HL-60/S4 (cell line): ENCODE results near the gene PUS1.
"Not testable (repeated sequence)": the region's sequence is repeated elsewhere in the genome, so short reads cannot be mapped to it uniquely, and the experiment has no call there.

ENCODE experiments used
- in situ Hi-C: fragments of 300-500 bp; cut with MboI; formaldehyde crosslinking; loops from 2 replicates; pipeline ENCODE4 v1.14.3; 2022; ENCODE audit warnings: low sequenced_read_pairs

Gene PUS1

GRCh38 chr12:131959116-131959515 is 30.0 kb downstream of the PUS1 start:
- in situ Hi-C loops, result no loop called here

DNA sequence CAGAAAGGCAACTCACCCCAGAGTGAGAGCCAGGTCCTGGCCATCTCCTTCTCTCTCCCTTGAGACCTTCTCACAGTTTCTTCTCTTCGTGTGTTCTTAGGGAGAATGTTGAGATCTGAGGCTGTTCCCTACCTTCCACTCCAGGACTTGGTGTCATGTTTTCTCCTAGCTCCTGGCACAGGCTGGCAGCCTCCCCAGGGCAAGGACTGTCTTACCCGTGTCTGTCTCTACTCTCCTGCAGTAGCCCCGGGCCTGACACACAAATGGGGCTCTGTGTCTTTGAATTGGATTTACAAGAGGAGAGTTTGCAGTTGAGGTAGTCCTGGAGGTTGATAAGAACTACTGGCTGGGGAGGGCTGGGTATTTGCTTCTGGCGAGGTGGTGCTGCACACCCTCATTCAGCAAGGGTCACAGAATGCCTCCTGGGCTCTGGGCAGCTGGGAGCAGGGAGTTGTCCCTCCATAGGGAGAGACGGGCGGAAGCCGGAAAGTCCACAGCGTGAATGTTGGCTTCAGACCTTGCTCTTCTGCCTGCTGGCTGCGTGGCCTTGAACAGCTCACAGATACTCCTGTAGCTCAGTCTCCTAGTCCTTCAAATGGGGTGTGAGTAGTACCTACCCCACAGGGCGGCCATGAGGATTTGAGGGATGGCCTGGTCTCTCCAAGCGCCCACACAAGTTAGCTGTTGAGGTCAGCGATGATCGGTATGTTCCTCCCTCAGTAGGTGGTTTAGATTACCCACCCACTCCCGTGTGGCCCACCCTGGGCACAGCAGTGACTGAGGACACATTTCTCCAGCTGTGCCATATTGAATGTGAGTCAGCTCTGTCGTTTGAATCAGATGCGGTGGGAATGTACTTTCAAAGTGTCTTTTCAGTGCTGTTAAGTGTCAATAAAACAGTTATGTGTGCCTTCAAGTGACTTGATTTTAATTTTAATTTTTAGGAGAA is 30.8 kb downstream of the PUS1 start:
- in situ Hi-C loops, result no loop called here

DNA sequence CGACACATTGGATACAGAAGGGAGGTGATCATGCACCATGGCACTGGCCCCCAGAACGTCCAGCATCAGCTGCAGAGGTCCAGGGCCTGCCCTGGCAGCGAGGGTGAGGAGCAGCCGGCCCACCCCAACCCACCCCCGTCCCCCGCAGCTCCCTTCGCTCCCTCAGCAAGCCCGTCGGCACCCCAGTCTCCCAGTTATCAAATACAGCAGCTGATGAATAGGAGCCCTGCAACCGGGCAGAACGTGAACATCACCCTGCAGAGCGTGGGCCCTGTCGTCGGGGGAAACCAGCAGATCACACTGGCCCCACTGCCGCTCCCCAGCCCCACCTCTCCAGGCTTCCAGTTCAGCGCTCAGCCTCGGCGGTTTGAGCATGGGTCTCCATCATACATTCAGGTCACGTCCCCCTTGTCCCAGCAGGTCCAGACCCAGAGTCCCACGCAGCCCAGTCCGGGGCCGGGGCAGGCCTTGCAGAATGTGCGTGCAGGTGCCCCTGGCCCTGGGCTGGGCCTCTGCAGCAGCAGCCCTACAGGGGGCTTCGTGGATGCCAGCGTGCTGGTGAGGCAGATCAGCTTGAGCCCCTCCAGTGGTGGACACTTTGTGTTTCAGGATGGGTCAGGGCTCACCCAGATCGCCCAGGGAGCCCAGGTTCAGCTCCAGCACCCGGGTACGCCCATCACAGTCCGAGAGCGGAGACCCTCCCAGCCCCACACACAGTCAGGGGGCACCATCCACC is 31.7 kb downstream of the PUS1 start:
- in situ Hi-C loops, result not testable (repeated sequence)

- in situ Hi-C loops, result not testable (repeated sequence)
Measured at GRCh38 chr12:131961328-131961727, 32.3 kb downstream of the PUS1 start.

GRCh38 chr12:131962069-131962468 is 33.0 kb downstream of the PUS1 start:
- in situ Hi-C loops, result no loop called here

GRCh38 chr12:131963381-131963780 is 34.3 kb downstream of the PUS1 start:
- in situ Hi-C loops, result no loop called here

DNA sequence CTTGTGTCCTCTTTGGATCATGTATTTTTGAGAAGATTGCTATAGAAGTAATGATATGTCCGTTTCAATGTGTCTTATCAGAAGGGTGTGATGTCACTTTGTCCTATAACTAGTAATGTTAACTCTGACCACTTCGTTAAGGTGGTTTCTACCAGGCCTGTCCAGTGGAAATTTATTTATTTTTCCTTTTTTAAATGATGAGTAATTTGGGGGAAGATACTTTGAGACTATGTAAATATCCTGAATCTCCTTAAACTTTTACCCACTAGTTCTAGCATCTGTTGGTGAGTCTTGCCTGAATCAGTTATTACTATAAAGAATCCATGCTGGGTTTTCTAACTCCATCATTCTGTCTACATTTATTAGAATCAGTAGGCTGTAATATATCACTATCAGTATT is 36.0 kb downstream of the PUS1 start:
- in situ Hi-C loops, result no loop called here

DNA sequence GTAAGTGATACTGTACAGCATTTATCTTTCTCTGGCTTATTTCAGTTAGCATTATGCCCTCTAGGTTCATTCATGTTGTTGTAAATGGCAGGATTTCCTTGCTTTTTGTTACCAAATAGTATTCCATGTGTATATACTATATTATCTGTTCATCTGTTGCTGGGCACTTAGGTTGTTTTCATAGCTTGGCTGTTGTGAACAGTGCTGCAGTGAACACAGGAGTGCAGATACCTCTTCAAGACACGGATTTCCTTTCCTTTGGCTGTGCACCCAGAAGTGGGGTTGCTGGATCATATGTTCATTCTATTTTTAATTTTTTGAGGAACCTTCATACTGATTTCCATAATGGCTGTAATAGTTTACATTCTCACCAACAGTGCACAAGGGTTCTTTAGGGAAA is 42.1 kb downstream of the PUS1 start:
- in situ Hi-C loops, result no loop called here

DNA sequence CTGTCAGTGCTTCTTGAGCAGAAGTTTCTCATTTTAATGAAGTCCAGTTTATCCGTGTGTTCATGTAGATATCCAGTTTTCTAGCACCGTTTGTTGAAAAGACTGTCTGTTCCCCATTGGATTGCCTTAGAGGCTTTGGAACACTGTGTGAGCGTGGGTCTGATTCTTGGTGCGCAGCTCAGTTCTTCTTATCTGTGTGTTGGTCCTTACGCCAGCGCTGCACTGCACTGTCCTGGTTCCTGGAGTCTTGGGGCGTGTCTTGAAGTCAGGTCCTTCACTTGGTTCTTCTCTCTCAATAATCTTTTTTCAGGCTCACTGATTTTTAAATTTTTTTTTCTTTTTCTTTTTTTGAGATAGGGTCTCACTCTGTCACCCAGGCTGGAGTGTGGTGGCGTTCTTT is 46.2 kb downstream of the PUS1 start:
- in situ Hi-C loops, result no loop called here

- in situ Hi-C loops, result no loop called here
Measured at GRCh38 chr12:131979606-131980005, 50.5 kb downstream of the PUS1 start.

- in situ Hi-C loops, result no loop called here
Measured at GRCh38 chr12:131980263-131980662, 51.2 kb downstream of the PUS1 start.

- in situ Hi-C loops, result no loop called here
Measured at GRCh38 chr12:131981388-131981787, 52.3 kb downstream of the PUS1 start.

DNA sequence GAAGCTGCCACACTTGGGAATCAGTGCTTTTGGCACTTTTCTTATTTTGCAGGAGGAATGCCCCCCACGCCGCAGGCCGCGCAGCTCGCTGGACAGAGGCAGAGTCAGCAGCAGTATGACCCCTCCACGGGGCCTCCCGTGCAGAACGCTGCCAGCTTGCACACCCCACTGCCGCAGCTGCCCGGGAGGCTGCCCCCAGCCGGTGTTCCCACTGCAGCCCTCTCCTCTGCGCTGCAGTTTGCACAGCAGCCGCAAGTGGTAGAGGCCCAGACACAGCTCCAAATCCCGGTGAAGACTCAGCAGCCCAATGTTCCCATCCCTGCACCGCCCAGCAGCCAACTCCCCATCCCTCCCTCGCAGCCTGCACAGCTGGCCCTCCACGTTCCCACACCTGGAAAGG is 53.0 kb downstream of the PUS1 start:
- in situ Hi-C loops, result no loop called here

DNA sequence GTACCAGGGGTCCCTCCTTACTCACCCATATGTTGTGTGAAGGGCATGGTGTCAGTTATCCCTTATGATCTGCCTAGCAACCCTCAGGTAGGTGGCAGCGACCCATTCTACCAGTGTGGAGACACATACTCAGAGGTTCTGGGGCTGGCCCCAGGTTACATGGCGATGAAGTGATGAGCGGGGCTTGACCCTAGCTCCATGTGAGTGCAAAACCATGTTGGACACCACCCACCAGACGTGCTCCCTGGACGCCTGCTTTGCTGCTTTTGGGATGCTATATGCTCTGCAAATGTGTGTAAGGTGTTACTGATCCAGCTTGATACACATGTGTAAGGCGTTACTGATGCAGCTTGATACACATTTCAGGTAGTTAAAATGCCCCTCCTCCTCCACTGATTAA is 54.0 kb downstream of the PUS1 start:
- in situ Hi-C loops, result no loop called here

DNA sequence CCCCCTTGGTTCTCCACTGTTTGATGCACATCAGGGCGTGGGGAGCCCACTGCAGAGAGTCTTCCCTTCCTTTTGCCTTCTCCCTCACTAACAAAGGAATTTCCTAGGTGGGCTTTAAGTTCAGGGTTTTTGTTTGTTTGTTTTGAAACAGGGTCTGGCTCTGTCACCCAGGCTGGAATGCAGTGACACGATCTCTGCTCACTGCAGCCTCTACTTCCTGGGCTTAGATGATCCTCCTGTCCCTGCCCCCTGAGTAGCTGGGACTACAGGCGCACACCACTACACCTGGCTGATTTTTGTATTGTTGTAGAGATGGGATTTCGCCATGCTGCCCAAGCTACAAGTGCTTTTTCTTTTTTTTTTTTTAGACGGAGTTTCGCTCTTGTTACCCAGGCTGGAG is 54.5 kb downstream of the PUS1 start:
- in situ Hi-C loops, result no loop called here

- in situ Hi-C loops, result no loop called here
Measured at GRCh38 chr12:131984334-131984733, 55.3 kb downstream of the PUS1 start.

- in situ Hi-C loops, result not testable (repeated sequence)
Measured at GRCh38 chr12:131985510-131985875, 56.4 kb downstream of the PUS1 start.

DNA sequence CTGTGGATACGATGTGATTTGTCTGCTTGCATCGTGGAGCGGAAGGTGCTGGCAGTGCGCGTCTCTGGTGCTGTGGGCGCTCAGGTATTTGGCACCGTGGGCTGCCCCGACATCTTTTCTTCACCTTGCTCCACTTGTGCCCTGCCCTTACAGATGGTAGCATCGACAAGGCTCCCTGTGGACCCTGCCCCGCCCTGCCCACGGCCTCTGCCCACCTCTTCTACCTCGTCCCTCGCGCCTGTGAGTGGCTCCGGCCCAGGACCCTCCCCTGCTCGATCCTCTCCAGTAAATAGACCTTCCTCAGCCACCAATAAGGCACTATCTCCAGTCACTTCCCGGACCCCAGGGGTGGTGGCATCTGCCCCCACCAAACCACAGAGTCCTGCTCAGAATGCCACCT is 57.3 kb downstream of the PUS1 start:
- in situ Hi-C loops, result no loop called here

DNA sequence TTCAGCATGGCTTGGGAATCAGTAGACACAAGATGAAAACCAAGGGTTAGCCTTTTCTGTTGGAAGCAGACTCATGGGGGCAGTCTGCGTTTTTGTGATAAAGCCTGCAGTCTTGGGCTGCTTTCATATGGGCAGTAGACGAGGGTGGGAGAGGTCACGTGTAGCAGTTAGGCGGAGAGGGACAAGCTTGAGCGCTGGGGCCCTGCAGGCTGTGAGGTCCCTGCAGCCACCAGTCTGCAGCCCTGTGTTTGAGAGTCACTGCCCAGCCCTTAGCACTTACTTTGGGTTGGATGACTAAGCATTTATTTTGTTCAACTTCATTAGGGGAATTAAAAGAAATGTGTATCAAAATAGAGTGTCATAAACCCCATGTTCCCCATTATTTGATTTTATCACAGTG is 57.8 kb downstream of the PUS1 start:
- in situ Hi-C loops, result no loop called here

DNA sequence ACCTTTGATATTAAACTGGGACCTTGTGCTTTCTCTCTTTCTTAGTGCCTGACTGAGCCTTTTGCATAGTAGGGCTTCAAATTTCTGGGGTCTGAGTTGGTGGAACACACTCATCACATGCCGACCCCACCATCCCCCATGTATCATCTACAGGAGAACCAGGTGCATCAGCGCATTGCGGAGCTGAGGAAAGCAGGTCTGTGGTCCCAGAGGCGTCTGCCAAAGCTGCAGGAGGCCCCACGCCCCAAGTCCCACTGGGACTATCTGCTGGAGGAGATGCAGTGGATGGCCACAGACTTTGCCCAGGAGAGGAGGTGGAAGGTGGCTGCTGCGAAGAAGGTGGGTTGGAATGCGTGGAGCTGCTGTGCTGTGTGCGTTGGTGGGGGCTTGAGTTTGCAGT is 58.5 kb downstream of the PUS1 start:
- in situ Hi-C loops, result no loop called here

DNA sequence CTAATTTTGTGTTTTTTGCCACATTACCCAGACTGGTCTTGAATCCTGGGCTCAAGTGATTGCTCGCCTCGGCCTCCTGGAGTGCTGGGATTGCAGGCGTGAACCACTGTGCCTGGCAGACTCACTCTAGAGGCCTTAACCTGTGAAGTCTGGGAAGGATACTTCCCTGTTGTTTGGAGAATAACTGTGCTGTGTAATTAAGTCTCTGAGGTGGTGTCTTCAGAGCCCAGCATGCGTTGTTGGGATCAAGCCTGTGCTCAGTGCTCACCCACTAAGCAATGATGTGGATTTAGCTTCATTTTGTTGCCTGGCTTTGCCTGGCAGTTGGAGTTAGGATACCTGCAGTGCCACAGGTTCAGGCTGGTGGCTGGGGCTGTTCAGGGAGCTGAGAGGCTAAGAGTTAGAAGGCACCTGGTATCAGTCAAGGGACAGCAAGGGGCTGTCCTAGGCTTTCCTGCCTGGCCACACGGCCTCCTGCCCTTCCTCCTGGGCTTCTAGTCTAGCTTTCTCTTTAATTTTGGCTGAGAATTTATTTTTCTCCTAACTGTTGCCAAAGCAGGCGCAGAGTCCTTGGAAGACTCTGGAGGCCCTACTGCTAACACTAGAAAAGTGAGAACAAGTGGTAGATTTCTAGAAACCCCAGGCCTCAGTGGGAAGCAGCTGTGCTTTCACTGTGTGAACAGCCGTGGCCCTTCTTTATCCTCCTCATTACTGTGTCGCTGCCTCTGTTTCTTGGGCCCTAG is 59.1 kb downstream of the PUS1 start:
- in situ Hi-C loops, result no loop called here

DNA sequence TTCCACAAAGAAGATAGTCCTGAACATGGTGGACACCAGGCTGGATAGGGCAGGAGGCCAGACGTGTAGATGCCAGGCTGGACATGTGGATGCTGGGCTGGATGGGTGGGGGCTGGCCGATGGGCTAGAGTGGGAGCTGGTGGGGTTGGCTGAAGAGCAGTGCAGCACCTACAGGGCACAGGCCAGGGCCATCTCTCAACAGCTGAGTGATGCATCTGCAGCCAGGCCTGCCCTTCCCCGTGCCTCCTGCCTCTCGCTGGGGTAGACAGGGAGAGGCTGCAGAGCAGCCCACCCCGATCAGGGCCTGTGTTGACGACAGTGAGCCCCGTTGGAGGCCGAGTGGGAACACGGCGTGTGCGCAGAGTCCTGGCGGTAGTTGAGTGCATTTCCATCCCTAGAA is 59.9 kb downstream of the PUS1 start:
- in situ Hi-C loops, result no loop called here
